HEK293 (cell line): ENCODE measurements around the gene PCDHGB3.
A peak's percentile ranks its signal among the peaks of the same experiment; 100 is the strongest.

Source experiments
- CTCF ChIA-PET: fragments of 350-600 bp; formaldehyde crosslinking; extraction: SDS; loops from one replicate; lab custom pipeline; 2021; ENCODE audit warnings: antibody characterized with exemption; lab: Yijun Ruan, JAX
- POLR2A ChIA-PET: fragments of 300-600 bp; formaldehyde crosslinking; extraction: SDS; loops from one replicate; lab custom pipeline; 2020; ENCODE audit warnings: antibody characterized with exemption, inconsistent platforms; lab: Yijun Ruan, JAX
- H3K27ac ChIP-seq: fragments of 200-500 bp; sonication (Bioruptor generic); 2 replicates; pipeline ENCODE4 v1.5.1; 2014; ENCODE audit warnings: low read depth, low read length, control low read depth, inconsistent platforms; ENCODE audit errors: extremely low read depth
- H3K36me3 ChIP-seq, 2 experiments: fragments of 200-500 bp in 1 of 2; sonication (Bioruptor generic) in 1 of 2; 1 replicate in 1 of 2; 2 replicates in 1 of 2; pipeline ENCODE4 v1.5.1; 2014 to 2017; ENCODE audit warnings: inconsistent platforms in 2 of 2, low read length in 2 of 2; ENCODE audit not compliant: control insufficient read depth in 2 of 2, insufficient read depth in 1 of 2
- H3K4me1 ChIP-seq: fragments of 200-500 bp; sonication (Bioruptor generic); 2 replicates; pipeline ENCODE4 v1.5.1; 2014; ENCODE audit warnings: mild to moderate bottlenecking, low read length, inconsistent platforms; ENCODE audit not compliant: control insufficient read depth, insufficient read depth
- H3K4me3 ChIP-seq: 2 replicates; pipeline ENCODE4 v1.5.1; 2011; ENCODE audit warnings: low read depth, mild to moderate bottlenecking, control low read depth, low read length, moderate library complexity
- H3K9me3 ChIP-seq: fragments of 200-500 bp; sonication (Bioruptor generic); 2 replicates; pipeline ENCODE4 v1.5.1; 2014; ENCODE audit warnings: low read depth, low read length, inconsistent platforms; ENCODE audit not compliant: control insufficient read depth, insufficient read depth
- ATF2 ChIP-seq: fragments of 450-650 bp; formaldehyde crosslinking; IDR thresholded peaks from 2 replicates; pipeline ENCODE4 v1.5.1; 2016; ENCODE audit warnings: missing biosample characterization, missing genetic modification characterization, low read depth
- BCL11A ChIP-seq: fragments of 450-650 bp; formaldehyde crosslinking; IDR thresholded peaks from 2 replicates; pipeline ENCODE4 v1.5.1; 2016; ENCODE audit warnings: low read depth, missing biosample characterization, missing genetic modification characterization
- MYNN ChIP-seq: fragments of 450-650 bp; formaldehyde crosslinking; IDR thresholded peaks from 2 replicates; pipeline ENCODE4 v1.5.1; 2016; ENCODE audit warnings: missing biosample characterization, missing genetic modification characterization, borderline replicate concordance
- SETDB1 ChIP-seq: IDR thresholded peaks from one replicate; pipeline ENCODE4 v1.6.1; 2017; ENCODE audit warnings: mild to moderate bottlenecking, low read length, moderate library complexity, mixed read lengths; ENCODE audit not compliant: insufficient read length
- SP7 ChIP-seq: fragments of 450-650 bp; formaldehyde crosslinking; IDR thresholded peaks from 2 replicates; pipeline ENCODE4 v1.5.1; 2016; ENCODE audit warnings: missing biosample characterization, missing genetic modification characterization
- TRIM28 ChIP-seq: IDR thresholded peaks from 2 replicates; pipeline ENCODE4 v1.6.1; 2011; ENCODE audit warnings: low read length, control low read depth, borderline replicate concordance
- TSHZ1 ChIP-seq: fragments of 450-650 bp; formaldehyde crosslinking; IDR thresholded peaks from 2 replicates; pipeline ENCODE4 v1.5.1; 2016; ENCODE audit warnings: missing biosample characterization, missing genetic modification characterization, borderline replicate concordance
- ZFP37 ChIP-seq: fragments of 450-650 bp; formaldehyde crosslinking; IDR thresholded peaks from 2 replicates; pipeline ENCODE4 v1.5.1; 2016; ENCODE audit warnings: missing biosample characterization, missing genetic modification characterization
- ZIC2 ChIP-seq: fragments of 450-650 bp; formaldehyde crosslinking; IDR thresholded peaks from 2 replicates; pipeline ENCODE4 v1.5.1; 2016; ENCODE audit warnings: missing biosample characterization, missing genetic modification characterization
- ZNF248 ChIP-seq: fragments of 450-650 bp; formaldehyde crosslinking; IDR thresholded peaks from 2 replicates; pipeline ENCODE4 v1.5.1; 2017; ENCODE audit warnings: missing biosample characterization, missing genetic modification characterization
- ZNF394 ChIP-seq: fragments of 450-650 bp; formaldehyde crosslinking; IDR thresholded peaks from 2 replicates; pipeline ENCODE4 v1.5.1; 2016; ENCODE audit warnings: missing biosample characterization, missing genetic modification characterization, mild to moderate bottlenecking, moderate library complexity, borderline replicate concordance
- ZNF433 ChIP-seq: fragments of 450-650 bp; formaldehyde crosslinking; IDR thresholded peaks from 2 replicates; pipeline ENCODE4 v1.5.1; 2016; ENCODE audit warnings: missing biosample characterization, missing genetic modification characterization, low read depth
- ZNF488 ChIP-seq: fragments of 450-650 bp; formaldehyde crosslinking; IDR thresholded peaks from 2 replicates; pipeline ENCODE4 v1.5.1; 2016; ENCODE audit warnings: missing biosample characterization, missing genetic modification characterization
- ZNF558 ChIP-seq: fragments of 450-650 bp; formaldehyde crosslinking; IDR thresholded peaks from 2 replicates; pipeline ENCODE4 v1.5.1; 2016; ENCODE audit warnings: missing biosample characterization, missing genetic modification characterization
- ZNF629 ChIP-seq: fragments of 450-650 bp; formaldehyde crosslinking; IDR thresholded peaks from 2 replicates; pipeline ENCODE4 v1.5.1; 2017; ENCODE audit warnings: missing biosample characterization, missing genetic modification characterization
- ZNF658 ChIP-seq: fragments of 450-650 bp; formaldehyde crosslinking; IDR thresholded peaks from 2 replicates; pipeline ENCODE4; 2016; ENCODE audit warnings: missing biosample characterization, missing genetic modification characterization
- ZNF830 ChIP-seq: fragments of 450-650 bp; IDR thresholded peaks from 2 replicates; pipeline ENCODE4 v1.5.0; 2018; ENCODE audit warnings: missing biosample characterization, missing genetic modification characterization, low read depth, mild to moderate bottlenecking, moderate library complexity

PCDHGB3 gene

GRCh38 chr5:141322261-141322660, 47.8 kb upstream of the PCDHGB3 start:
- TF ChIP-seq ZNF248 (tag by site-specific recombination): no peak
- no peak for TF ChIP-seq TSHZ1 (tag by site-specific recombination)
- no peak for TF ChIP-seq ZIC2 (tag by site-specific recombination)
- no peak for TF ChIP-seq ZFP37
- no peak for TF ChIP-seq SP7
- TF ChIP-seq ZNF658 (tag by site-specific recombination): no peak
- TF ChIP-seq, all 188 proteins: peak for 0
- Histone ChIP-seq H3K4me3 (no peak overlapping the region), H3K4me1 (no peaks in the 10 kb centered on the region), H3K27ac (no peak overlapping the region), H3K9me3 (peaks cover 5% of the 10 kb centered on the region; the same call in 1 of the 2 replicates), H3K36me3 (peaks cover 0 to 21% of the 10 kb centered on the region in 2 experiments; a peak in 2 of 3 replicates)
- POLR2A ChIA-PET: no interaction called here
- CTCF ChIA-PET: interaction anchor here (1.3 to 3.1 kb wide), 2 partner anchors 21 to 28 kb away, joined by 5 to 9 read pairs; partner anchors contain the start of gene PCDHGA3

GRCh38 chr5:141326088-141326854, 43.8 kb upstream of the PCDHGB3 start:
- H3K9me3 ChIP-seq: no peaks in the 10 kb centered on the region
- no peak overlapping the region for H3K27ac ChIP-seq
- TF ChIP-seq ZNF558 (no peak), ZNF629 (tag by site-specific recombination) (no peak), ZNF488 (no peak), MYNN (tag by site-specific recombination) (no peak), SETDB1 (peak; percentile 38), ZNF433 (tag by site-specific recombination) (no peak), ZNF830 (no peak), TRIM28 (0 out of 2 replicates have a peak, but pooled peaks have one; percentile 16), ZNF394 (no peak), BCL11A (tag by site-specific recombination) (no peak), ATF2 (tag by site-specific recombination) (no peak)
- CTCF ChIA-PET: interaction anchor here (0.5 to 5.3 kb wide), 2 partner anchors 13 to 1373 kb away, joined by 6 to 41 read pairs; partner anchors contain the start of gene PCDHGA2
- no peaks in the 10 kb centered on the region for H3K36me3 ChIP-seq
- H3K4me3 ChIP-seq: no peak overlapping the region
- no peaks in the 10 kb centered on the region for H3K4me1 ChIP-seq
- POLR2A ChIA-PET: interaction anchor here (0.7 kb wide), 1 partner anchor 38 kb away, joined by 3 read pairs; the partner anchor contains the start of gene PCDHGA5
